NCI-H2196 treated with DMSO at 0.1 percent for 48 hours (cell line): ENCODE data around the gene COL6A3.

Experiments used
- DNase-seq: peaks from one replicate; lab custom pipeline; 2025; ENCODE audit not compliant: unreplicated experiment; lab: John Stamatoyannopoulos, UW

COL6A3 gene

DNA sequence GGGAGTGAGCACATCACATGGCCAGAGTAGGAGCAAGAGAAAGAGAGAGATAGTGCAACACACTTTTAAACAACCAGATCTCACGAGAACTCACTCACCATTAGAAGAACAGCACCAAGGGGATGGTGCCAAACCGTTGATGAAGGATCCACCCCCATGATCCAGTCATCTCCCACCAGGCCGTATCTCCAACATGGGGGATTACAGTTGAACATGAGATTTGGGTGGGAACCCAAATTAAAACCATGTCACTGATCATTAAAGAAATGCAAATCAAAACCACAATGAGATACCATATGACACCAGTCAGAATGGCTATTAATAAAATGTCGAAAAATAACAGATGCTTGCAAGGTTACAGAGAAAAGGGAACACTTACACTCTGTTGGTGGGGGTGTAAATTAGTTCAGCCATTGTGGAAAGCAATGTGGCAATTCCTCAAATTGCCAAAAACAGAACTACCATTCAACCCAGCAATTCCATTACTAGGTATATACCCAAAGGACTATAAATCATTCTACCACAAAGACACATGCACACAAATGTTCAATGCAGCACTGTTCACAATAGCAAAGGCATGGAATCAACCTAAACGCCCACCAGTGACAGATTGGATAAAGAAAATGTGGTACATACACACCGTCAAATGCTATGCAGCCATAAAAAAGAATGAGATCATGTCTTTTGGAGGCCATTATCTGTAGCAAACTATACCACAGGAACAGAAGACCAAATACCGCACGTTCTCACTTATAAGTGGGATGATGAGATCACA, 137.1 kb downstream of the COL6A3 start:
- DNase-seq = no peak
